GM21528 (cell line): ENCODE results near the gene CDC37.
"Not testable (repeated sequence)": the region's sequence is repeated elsewhere in the genome, so short reads cannot be mapped to it uniquely, and the experiment has no call there.

ENCODE experiments used
- ATAC-seq: cut with Tn5 transposase; IDR thresholded peaks from one replicate; pipeline ENCODE4 v1.9.1; 2021; ENCODE audit warnings: mild to moderate bottlenecking, moderate library complexity; ENCODE audit not compliant: unreplicated experiment, low FRiP score

The CDC37 gene

GRCh38 chr19:10398819-10399218 is 4.5 kb downstream of the CDC37 start:
- ATAC-seq, result no peak

GRCh38 chr19:10395917-10396316 is 7.4 kb downstream of the CDC37 start:
- no peak for ATAC-seq

- ATAC-seq, result no peak
These were observed 7.9 kb downstream of the CDC37 start for GRCh38 chr19:10395436-10395835.

GRCh38 chr19:10395003-10395402 is 8.3 kb downstream of the CDC37 start:
- ATAC-seq, result no peak

- ATAC-seq, result no peak
These were observed 10.2 kb downstream of the CDC37 start for GRCh38 chr19:10393137-10393536.

GRCh38 chr19:10392120-10392519 is 11.2 kb downstream of the CDC37 start:
- no peak for ATAC-seq

- ATAC-seq, result no peak
These were observed 12.6 kb downstream of the CDC37 start for GRCh38 chr19:10390652-10391286.

- ATAC-seq, result no peak
These were observed 13.5 kb downstream of the CDC37 start for GRCh38 chr19:10389863-10390262.

- ATAC-seq, result no peak
These were observed 14.4 kb downstream of the CDC37 start for GRCh38 chr19:10388957-10389356.

- no peak for ATAC-seq
These were observed 18.8 kb downstream of the CDC37 start for GRCh38 chr19:10384580-10384979.

GRCh38 chr19:10383223-10383499 is 20.2 kb downstream of the CDC37 start:
- not testable (repeated sequence) for ATAC-seq

GRCh38 chr19:10380313-10381102 is 22.8 kb downstream of the CDC37 start, which contains the start of gene TYK2:
Gene TYK2 (minus strand): TSS chr19:10380572. CDS start chr19:10378406, 2,166 bp downstream.
- ATAC-seq, result peak; percentile 89

GRCh38 chr19:10379880-10380312 is 23.4 kb downstream of the CDC37 start:
- no peak for ATAC-seq

- no peak for ATAC-seq
These were observed 25.2 kb downstream of the CDC37 start for GRCh38 chr19:10378124-10378523.

GRCh38 chr19:10377140-10377640 is 26.2 kb downstream of the CDC37 start:
- not testable (repeated sequence) for ATAC-seq

- no peak for ATAC-seq
These were observed 28.4 kb downstream of the CDC37 start for GRCh38 chr19:10374931-10375330.

GRCh38 chr19:10372690-10373089 is 30.7 kb downstream of the CDC37 start:
- no peak for ATAC-seq

- ATAC-seq, result no peak
These were observed 35.1 kb downstream of the CDC37 start for GRCh38 chr19:10368101-10368803.

GRCh38 chr19:10366950-10367512 is 36.3 kb downstream of the CDC37 start:
- ATAC-seq, result not testable (repeated sequence)

GRCh38 chr19:10365518-10365917 is 37.8 kb downstream of the CDC37 start:
- no peak for ATAC-seq

GRCh38 chr19:10364644-10365043 is 38.7 kb downstream of the CDC37 start:
- ATAC-seq, result no peak
